ENCODE measurements around the gene ELP2. TPM values are rescaled to one million over a fixed set of nuclear protein-coding genes. Genes with fewer than 3 reads are reported as not detected.
A peak's percentile ranks its signal among the peaks of the same experiment; 100 is the strongest.

Gene ELP2
- total RNA-seq, 1 experiment from 2014 or later = 85.7 TPM

- Histone ChIP-seq H3K27me3 (no peaks in the 10 kb centered on the region), H3K36me3 (peaks cover 10% of the 10 kb centered on the region), H3K9me3 (no peaks in the 10 kb centered on the region), H3K4me3 (no peak overlapping the region)
- DNase-seq = no peak
Observed at GRCh38 chr18:36177913-36178312, 48.2 kb downstream of the ELP2 start.

DNA sequence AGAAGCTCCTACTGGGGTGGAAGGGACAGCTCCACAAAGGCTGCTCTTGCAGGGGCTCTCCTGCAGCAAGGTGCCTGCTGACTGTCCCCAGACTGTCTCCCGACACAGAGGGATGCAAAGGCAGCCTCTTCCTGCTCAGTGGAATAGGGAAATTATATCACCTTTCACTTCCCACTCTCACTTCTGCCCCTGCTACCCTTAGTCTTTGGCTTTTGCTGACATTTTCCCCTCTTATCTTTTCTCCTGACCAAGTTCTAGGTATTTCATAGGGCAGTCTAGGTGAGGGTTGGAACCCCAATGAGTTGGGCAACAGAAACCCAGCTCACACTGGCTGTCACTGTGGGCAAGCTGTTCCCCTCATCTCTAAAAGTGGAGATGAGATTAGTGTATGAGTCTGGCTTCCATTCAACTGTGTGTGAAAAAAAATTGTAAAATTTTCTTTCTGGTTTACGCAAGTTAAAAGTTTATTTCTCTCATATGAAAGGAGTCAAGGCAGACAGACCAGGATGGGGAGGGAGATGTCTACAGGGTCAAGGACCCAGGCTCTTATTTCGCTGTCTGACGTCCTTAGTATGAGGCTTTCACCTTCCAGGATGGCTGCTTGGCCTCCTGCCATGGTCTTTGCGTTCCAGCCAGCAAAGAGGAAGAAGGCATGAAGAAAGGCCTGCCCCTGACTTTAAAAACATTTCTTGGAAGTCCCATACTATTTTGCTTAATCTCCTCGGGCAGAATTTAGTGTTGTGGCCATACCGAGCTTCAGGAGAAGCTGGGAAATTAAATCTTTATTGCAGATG, 50.1 kb downstream of the ELP2 start:
- DNase-seq = peak; percentile 48

DNA sequence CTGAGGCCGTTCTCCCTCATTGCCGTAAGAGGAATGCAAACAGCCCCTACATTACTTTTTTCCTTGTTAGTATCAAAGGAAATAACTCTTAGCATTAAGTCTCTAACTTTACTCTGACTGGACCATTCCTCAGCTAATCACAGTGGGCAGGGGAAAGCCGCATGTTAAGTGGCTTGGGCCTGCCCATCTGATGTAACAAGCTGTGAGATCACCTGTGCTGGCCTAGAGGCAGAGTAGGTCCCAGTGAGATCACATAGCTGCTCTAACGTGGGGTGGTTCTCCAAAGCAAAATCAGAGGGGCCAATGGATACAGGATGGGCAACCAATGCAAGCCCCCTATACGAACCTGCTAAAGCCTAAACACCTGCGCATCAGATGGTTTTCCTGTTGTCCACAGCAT, 51.7 kb downstream of the ELP2 start:
- no peak overlapping the region for H3K4me3 ChIP-seq
- H3K36me3 ChIP-seq = peaks cover 5% of the 10 kb centered on the region
- H3K27me3 ChIP-seq = no peaks in the 10 kb centered on the region
- H3K9me3 ChIP-seq = no peaks in the 10 kb centered on the region
- no peak for DNase-seq

More for the DNA sequence above, 50.1 kb downstream of the ELP2 start:
- peaks cover 8% of the 10 kb centered on the region for H3K36me3 ChIP-seq
- no peak overlapping the region for H3K4me3 ChIP-seq
- H3K9me3 ChIP-seq = no peaks in the 10 kb centered on the region
- no peaks in the 10 kb centered on the region for H3K27me3 ChIP-seq

GRCh38 chr18:36181898-36182506, 52.3 kb downstream of the ELP2 start:
- Histone ChIP-seq H3K36me3 (peaks cover 4% of the 10 kb centered on the region), H3K27me3 (no peaks in the 10 kb centered on the region), H3K9me3 (no peaks in the 10 kb centered on the region), H3K4me3 (no peak overlapping the region)
- DNase-seq = no peak

DNA sequence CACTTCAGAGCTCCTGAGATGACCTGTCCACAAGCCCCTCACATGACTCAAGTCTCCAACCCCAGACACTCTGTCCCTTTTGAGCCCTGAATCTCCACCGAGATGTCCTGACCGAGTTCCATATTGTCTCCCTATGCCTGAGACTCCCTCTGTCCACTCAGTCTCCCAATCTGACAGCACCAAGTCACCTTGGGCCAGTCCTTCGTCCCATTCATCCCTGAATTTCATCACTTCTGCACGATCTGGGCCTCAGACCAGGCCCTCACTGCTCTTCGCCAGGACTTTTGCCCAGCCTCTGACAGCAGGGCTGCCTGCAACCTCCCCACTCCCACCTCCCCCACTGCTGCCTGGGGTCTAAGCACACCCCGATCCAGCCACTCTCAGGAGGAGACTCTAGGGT, 53.3 kb downstream of the ELP2 start:
- H3K9me3 ChIP-seq = no peaks in the 10 kb centered on the region
- DNase-seq = no peak
- peaks cover under 1% of the 10 kb centered on the region; the same call in 1 of the 2 replicates for H3K36me3 ChIP-seq
- no peaks in the 10 kb centered on the region for H3K27me3 ChIP-seq
- H3K4me3 ChIP-seq = no peak overlapping the region

DNA sequence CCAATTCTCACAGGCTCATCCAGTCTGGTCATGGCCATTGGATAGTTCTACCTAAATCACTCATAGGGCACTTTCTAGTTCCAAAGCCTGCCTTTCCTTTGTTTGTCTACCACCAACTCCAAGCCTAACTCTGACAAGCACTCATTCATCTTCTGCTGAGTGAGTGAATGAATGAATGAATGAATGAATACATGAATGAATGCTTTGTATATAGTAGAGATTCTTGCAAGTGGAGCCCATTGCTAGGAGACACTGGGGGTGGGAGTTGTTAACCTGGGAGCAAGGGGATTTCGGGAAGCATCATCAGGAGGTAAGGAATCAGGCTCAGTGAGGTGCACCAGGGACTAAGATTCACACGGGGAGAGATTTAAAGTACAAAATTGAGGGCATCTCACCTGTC, 54.3 kb downstream of the ELP2 start:
- Histone ChIP-seq H3K27me3 (no peaks in the 10 kb centered on the region), H3K36me3 (peaks cover 10% of the 10 kb centered on the region), H3K4me3 (no peak overlapping the region), H3K9me3 (no peaks in the 10 kb centered on the region)
- DNase-seq = no peak

DNA sequence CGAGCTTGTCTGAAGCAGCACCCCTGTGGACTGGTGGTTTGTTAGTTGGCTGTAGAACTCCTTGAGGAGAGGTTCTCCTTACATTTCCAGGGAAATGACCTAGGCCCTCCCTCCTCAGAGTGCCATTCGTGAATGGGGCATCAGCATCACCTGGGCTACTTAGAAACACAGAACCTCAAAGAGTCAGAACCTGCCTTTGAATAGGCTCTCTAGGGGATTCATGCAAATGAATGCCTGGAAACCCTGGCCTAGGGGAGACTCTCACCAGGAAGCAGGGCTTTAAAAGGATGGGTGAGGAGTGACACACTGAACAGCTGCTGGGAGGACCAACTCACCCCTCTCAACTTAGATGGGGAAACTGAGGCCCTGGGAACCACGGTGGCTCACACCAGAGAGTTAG, 55.5 kb downstream of the ELP2 start:
- peaks cover 20% of the 10 kb centered on the region for H3K36me3 ChIP-seq
- no peaks in the 10 kb centered on the region for H3K9me3 ChIP-seq
- H3K27me3 ChIP-seq = no peaks in the 10 kb centered on the region
- H3K4me3 ChIP-seq = no peak overlapping the region
- DNase-seq = no peak

- H3K27me3 ChIP-seq = no peaks in the 10 kb centered on the region
- H3K36me3 ChIP-seq = peaks cover 20% of the 10 kb centered on the region
- no peak for DNase-seq
- H3K9me3 ChIP-seq = no peaks in the 10 kb centered on the region
- no peak overlapping the region for H3K4me3 ChIP-seq
Observed at GRCh38 chr18:36185901-36186460, 56.3 kb downstream of the ELP2 start.

DNA sequence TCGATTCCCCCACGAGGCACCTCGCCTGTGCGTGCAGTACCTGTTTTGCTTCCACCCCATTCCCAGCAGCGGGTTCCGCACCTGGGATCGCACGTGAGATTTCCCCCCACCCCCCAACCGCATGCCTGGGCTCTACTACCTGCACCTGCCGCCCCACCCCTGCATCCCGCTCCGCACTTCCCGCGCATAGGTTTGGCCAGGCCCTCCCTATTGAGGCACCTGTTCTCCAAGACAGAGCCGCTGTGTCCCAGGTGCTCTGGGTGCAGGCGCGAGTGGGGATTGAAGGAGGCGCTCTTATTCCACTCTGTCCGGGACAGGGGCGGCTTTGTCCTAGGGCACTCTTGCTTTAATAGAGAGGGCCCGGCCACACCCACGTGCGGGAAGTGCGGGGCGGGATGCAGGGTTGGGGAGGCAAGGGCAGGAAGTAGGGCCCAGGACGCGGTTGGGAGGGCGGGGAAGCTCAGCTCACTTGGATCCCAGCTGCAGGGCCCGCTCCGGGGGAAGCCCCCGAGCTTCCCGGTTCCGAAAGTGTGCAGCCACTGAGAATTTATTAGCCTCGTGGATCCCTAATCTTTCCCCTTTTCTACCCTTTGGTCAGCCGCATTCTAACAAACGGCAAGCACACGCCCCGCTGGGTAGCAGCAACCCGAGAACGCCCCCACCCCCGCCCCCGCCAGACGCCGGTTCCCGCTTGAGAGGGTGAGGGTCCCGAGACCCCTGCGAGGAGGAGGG, 56.9 kb downstream of the ELP2 start:
- H3K4me3 ChIP-seq = peak overlapping the region; percentile 76
- peak; percentile 66 for DNase-seq
- no peaks in the 10 kb centered on the region for H3K27me3 ChIP-seq
- H3K9me3 ChIP-seq = no peaks in the 10 kb centered on the region
- H3K36me3 ChIP-seq = peaks cover 22% of the 10 kb centered on the region

- no peaks in the 10 kb centered on the region for H3K27me3 ChIP-seq
- peak; percentile 81 for DNase-seq
- H3K9me3 ChIP-seq = no peaks in the 10 kb centered on the region
- peaks cover 25% of the 10 kb centered on the region for H3K36me3 ChIP-seq
- H3K4me3 ChIP-seq = peak within 1 kb of the TSS; percentile 76
Observed at GRCh38 chr18:36187193-36187825, 57.6 kb downstream of the ELP2 start, which contains the start of gene MOCOS. TSS of gene MOCOS (plus strand) at chr18:36187497. CDS start at chr18:36187540, 43 bp downstream.

DNA sequence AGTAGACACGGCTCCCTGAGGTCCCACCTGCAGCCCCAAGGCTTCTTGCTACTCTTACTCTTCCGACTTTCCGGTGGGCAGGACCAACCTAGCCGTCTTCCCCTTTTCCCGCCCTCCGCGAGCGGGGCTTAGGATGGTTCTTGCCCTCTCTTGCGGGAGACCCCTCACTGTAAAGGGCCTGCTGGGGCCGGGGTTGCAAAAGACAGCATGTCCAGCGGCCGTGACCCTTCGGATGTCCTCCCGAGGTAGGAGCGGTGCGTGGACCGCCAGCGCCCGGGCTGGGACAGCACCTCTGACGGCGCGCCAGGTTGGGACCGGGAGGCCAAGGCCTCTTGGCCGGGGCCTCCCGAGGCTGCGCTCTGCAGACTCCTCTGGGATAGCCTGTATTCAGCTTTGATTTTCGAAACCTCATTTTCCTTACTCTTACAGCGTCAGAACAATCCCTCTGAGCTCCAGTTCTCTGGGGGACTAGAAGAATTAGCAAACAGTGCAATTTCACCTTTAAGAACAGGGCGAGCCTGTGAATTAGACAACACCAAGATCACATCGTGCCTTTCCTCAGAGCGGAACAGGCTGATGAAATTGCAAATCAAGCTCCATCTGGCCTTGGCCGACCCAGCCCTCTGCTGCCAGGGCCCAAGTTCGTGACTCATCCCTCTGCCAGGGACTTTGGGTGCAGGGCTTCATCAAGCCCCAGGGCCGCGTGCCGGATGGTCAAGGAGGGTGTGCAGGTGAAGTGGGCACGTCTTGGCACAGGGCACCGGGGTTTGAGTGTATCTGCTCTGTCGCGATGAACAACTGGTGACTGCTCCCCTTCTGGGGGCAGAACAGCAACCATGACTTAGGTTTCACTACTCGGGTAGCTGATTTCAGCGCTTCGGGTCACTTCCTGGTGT, 58.4 kb downstream of the ELP2 start:
- Histone ChIP-seq H3K27me3 (no peaks in the 10 kb centered on the region), H3K9me3 (no peaks in the 10 kb centered on the region), H3K4me3 (peak overlapping the region; percentile 76), H3K36me3 (peaks cover 25% of the 10 kb centered on the region)
- DNase-seq = peak; percentile 86

DNA sequence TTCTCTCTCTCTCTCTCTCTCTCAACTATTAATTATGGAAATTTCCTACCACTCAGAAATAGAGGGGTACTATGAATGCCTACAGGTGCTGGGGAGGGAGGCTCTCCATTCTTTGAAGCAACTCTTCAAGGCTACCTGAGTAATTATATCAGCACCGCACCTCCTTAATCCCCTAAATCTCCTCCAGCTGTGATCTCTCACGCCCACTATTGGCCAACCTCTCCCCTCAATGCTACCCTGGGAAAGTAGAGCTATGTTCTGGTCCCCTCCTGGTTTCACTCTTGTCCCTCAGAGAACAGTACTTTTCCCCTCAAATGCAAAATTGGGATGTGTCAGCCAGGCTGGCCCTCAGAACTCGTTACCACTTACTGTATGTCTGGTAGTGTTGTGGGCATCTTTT, 59.2 kb downstream of the ELP2 start:
- DNase-seq = no peak
- Histone ChIP-seq H3K36me3 (peaks cover 31% of the 10 kb centered on the region), H3K9me3 (no peaks in the 10 kb centered on the region), H3K27me3 (no peaks in the 10 kb centered on the region), H3K4me3 (peak overlapping the region; percentile 76)

DNA sequence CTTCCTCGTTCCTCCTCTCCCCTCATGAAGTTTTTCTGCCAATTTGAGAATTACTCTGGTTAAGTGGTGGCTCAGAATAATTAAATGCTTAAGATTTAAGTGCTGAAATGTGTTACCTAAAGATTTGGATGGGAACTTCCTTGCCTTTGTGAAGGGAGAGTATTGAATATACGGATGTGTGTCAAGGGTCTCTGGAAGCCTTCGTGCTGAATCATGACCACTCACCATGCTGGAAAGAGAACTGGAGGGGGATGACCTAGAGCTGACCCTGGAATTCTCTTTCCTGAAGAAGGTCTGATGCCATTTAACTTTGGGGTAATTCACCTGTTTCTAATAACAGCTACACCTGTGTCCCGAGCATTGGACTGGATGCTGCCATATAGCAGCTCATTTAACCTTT, 59.8 kb downstream of the ELP2 start:
- no peak overlapping the region for H3K4me3 ChIP-seq
- DNase-seq = no peak
- no peaks in the 10 kb centered on the region for H3K27me3 ChIP-seq
- peaks cover 31% of the 10 kb centered on the region for H3K36me3 ChIP-seq
- no peaks in the 10 kb centered on the region for H3K9me3 ChIP-seq

DNA sequence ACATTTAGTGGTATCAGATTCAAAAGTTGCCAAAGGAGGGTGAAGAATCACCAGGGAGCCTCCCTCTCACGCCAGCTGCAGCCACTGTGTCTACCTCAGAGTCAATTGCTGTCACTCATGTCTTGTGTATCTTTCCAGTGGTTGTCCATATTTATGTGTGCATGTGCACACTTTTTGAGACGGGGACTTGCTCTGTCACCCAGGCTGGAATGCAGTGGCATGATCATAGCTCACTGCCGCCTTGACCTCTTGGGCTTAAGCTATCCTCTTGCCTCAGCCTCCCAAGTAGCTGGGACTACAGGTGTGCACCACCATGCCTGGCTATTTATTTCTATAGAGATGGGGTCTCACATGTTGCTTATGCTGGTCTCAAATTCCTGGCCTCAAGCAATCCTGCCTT, 61.6 kb downstream of the ELP2 start:
- DNase-seq = no peak
- H3K27me3 ChIP-seq = no peaks in the 10 kb centered on the region
- H3K9me3 ChIP-seq = no peaks in the 10 kb centered on the region
- peaks cover 41% of the 10 kb centered on the region for H3K36me3 ChIP-seq
- no peak overlapping the region for H3K4me3 ChIP-seq

DNA sequence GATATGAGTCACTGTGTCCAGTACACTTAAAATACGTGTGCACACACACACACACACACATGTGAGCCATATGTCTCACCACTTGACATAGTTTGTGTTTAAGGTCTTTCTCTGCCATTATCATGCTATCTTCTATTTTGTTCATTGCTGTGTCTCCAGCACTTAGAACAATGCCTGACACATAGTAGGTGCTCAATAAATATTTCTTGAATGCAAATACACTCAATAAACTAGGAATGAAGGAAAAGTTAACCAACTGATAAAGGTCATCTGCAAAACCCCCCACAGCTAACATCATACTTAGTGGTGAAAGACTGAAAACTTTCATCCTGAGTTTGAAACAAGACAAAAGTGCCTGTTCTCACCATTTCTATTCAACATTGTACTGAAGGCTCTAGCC, 62.0 kb downstream of the ELP2 start:
- H3K4me3 ChIP-seq = no peak overlapping the region
- H3K27me3 ChIP-seq = no peaks in the 10 kb centered on the region
- no peak for DNase-seq

More for the DNA sequence above, 62.0 kb downstream of the ELP2 start:
- peaks cover 41% of the 10 kb centered on the region for H3K36me3 ChIP-seq
- H3K9me3 ChIP-seq = no peaks in the 10 kb centered on the region

Data from MG63 (cell line).